ENCODE data around the gene CTNNA3. TPM values are rescaled to one million over a fixed set of nuclear protein-coding genes. Genes with fewer than 3 reads are reported as not detected.
A peak's percentile ranks its signal among the peaks of the same experiment; 100 is the strongest.

The CTNNA3 gene
- total RNA-seq, 1 experiment from 2014 or later: 0.32 TPM

DNA sequence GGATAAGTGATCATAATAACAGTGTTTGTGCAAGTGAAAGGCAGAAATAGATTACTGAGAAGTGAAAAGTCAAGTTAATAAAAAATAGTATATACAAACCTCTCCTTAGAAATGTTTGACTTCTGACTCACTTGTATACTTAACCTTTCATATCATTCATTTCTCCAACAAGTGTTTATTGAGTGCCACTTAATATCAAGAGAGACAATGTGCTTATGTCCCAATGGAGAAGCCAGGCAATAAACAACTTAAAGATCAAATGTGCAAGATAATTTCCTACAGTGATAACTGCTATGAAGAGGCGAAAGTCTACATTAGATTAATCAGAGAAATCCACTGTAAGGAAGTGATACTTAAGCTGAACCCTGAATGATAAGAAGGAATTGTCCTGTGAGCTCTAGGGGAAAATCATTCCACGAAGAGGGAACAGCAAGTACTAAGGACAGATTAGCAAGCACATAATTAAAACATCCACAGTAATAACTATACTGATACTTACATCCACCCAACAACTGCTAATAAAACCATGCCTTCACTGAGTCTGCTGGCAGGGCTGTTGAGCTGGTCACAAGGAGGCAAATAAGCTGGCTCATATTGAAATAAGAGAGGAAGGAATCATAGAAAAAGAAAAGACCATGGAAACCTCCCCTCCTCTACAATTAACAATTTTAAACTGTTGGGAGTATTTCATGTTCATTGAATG, 203.5 kb downstream of the CTNNA3 start:
- no peaks in the 10 kb centered on the region for H3K36me3 ChIP-seq (ENCODE audit: control insufficient read depth in 1 of 2, insufficient read depth in 2 of 2, low read length in 2 of 2)
- TF ChIP-seq FOSL1 (IDR thresholded peaks at IDR 0.05; ENCODE audit: low read depth) (0 out of 2 replicates have a peak, but pooled peaks have one; percentile 22), SP1 (IDR thresholded peaks at IDR 0.05; ENCODE audit: low read depth) (no peak)
- no peak overlapping the region for H3K9ac ChIP-seq (ENCODE audit: low read length)
- peaks cover 4 to 11% of the 10 kb centered on the region in 2 experiments; a peak in 3 of 4 replicates for H3K4me1 ChIP-seq (ENCODE audit: control insufficient read depth in 1 of 2, insufficient read depth in 2 of 2, low read length in 2 of 2)
- intact Hi-C loops (cut with micrococcal nuclease): no loop called here
- H3K9me3 ChIP-seq (ENCODE audit: control insufficient read depth in 1 of 2, insufficient read depth in 1 of 2, low read depth in 1 of 2, low read length in 2 of 2): no peaks in the 10 kb centered on the region
- no peaks in the 10 kb centered on the region for H3K27me3 ChIP-seq (ENCODE audit: insufficient read depth, low read length)
- ChIA-PET RAD21 (ENCODE audit: low non-redundant PET in 1 of 2, low total read pairs in 2 of 2, uncharacterized antibody in 2 of 2, unreplicated experiment in 2 of 2) (no interaction called here), POLR2A (no interaction called here), CTCF (no interaction called here)
- no peaks in the 10 kb centered on the region for H3K9me2 ChIP-seq (ENCODE audit: insufficient read depth)
- no peaks in the 10 kb centered on the region for H4K20me1 ChIP-seq (ENCODE audit: insufficient read depth)
- ATAC-seq (peak; percentile 44; the same call in 1 of the 2 replicates), DNase-seq (ENCODE audit: low read depth, low spot score) (no peak)
- no peak overlapping the region for H3K27ac ChIP-seq (ENCODE audit: low read depth, low read length)
- peak overlapping the region; percentile 24 for H2AFZ ChIP-seq (ENCODE audit: low read depth, low read length, poor library complexity, severe bottlenecking)
- no peaks in the 10 kb centered on the region for H3K79me2 ChIP-seq (ENCODE audit: insufficient read depth, low read length)
- no peak overlapping the region for H3K4me3 ChIP-seq (replicated peaks in 1 of 2; ENCODE audit: low read depth in 1 of 2, low read length in 2 of 2)
- BruUV-seq (replicated peaks): no TSS peak
- peak overlapping the region; percentile 31 for H3K4me2 ChIP-seq (ENCODE audit: low read length)

DNA sequence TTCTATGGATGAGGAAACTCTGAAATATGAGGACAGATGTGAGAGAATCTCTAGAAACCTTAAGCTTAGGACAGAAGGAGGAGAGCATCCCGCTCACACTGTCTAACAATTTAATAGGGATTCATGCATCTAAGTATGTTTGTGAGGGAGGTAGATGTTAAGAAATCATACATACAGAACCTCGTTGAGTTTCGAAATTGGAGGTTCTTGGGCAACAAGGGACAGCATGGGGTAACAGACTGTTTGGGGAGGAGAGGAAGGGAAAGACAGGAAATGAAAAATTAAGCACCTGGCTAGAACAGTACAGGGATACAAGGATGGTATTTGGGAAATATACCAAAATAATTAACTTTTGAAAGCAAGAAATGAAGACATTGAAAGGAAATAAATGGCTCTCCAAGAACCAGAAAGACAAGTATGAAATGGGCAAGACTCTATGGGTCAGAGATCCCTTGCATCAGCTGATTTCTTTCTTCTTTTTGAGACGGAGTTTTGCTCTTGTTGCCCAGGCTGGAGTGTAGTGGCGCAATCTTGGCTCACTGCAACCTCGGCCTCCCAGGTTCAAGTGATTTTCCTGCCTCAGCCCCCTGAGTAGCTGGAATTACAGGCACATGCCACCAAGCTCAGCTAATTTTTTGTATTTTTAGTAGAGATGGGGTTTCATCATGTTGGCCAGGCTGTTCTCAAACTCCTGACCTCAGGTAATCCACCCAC, 207.9 kb downstream of the CTNNA3 start:
- Histone ChIP-seq H3K4me3 (replicated peaks in 1 of 2; ENCODE audit: low read depth in 1 of 2, low read length in 2 of 2) (no peak overlapping the region), H3K79me2 (ENCODE audit: insufficient read depth, low read length) (no peaks in the 10 kb centered on the region), H3K27ac (ENCODE audit: low read depth, low read length) (no peak overlapping the region), H2AFZ (ENCODE audit: low read depth, low read length, poor library complexity, severe bottlenecking) (no peak overlapping the region), H3K27me3 (ENCODE audit: insufficient read depth, low read length) (no peaks in the 10 kb centered on the region), H3K9me2 (ENCODE audit: insufficient read depth) (no peaks in the 10 kb centered on the region), H3K9ac (ENCODE audit: low read length) (no peak overlapping the region), H4K20me1 (ENCODE audit: insufficient read depth) (no peaks in the 10 kb centered on the region), H3K36me3 (ENCODE audit: control insufficient read depth in 1 of 2, insufficient read depth in 2 of 2, low read length in 2 of 2) (no peaks in the 10 kb centered on the region), H3K4me1 (ENCODE audit: control insufficient read depth in 1 of 2, insufficient read depth in 2 of 2, low read length in 2 of 2) (peaks cover 4 to 11% of the 10 kb centered on the region in 2 experiments; a peak in 3 of 4 replicates), H3K4me2 (ENCODE audit: low read length) (no peak overlapping the region), H3K9me3 (ENCODE audit: control insufficient read depth in 1 of 2, insufficient read depth in 1 of 2, low read depth in 1 of 2, low read length in 2 of 2) (no peaks in the 10 kb centered on the region)
- no TSS peak for BruUV-seq (replicated peaks)
- ChIA-PET POLR2A (no interaction called here), RAD21 (ENCODE audit: low non-redundant PET in 1 of 2, low total read pairs in 2 of 2, uncharacterized antibody in 2 of 2, unreplicated experiment in 2 of 2) (no interaction called here), CTCF (no interaction called here)
- intact Hi-C loops (cut with micrococcal nuclease): no loop called here
- ATAC-seq: no peak
- DNase-seq (ENCODE audit: low read depth, low spot score): no peak
- TF ChIP-seq SP1 (IDR thresholded peaks at IDR 0.05; ENCODE audit: low read depth): no peak
- no peak for TF ChIP-seq JUND (IDR thresholded peaks at IDR 0.05)
- TF ChIP-seq CEBPB (IDR thresholded peaks at IDR 0.05; ENCODE audit: low read depth): no peak
- no peak for TF ChIP-seq FOSL1 (IDR thresholded peaks at IDR 0.05; ENCODE audit: low read depth)
- TF ChIP-seq, protein P1, sequence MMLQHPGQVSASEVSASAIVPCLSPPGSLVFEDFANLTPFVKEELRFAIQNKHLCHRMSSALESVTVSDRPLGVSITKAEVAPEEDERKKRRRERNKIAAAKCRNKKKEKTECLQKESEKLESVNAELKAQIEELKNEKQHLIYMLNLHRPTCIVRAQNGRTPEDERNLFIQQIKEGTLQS (IDR thresholded peaks at IDR 0.05): no peak
- no peak for TF ChIP-seq EGR1 (IDR thresholded peaks at IDR 0.05; ENCODE audit: low read depth)
- no peak for TF ChIP-seq ZNF274 (IDR thresholded peaks at IDR 0.05; ENCODE audit: low read depth, low read length)
